ENCODE results near the gene COQ6. TPM values are rescaled to one million over a fixed set of nuclear protein-coding genes. Genes with fewer than 3 reads are reported as not detected.

The COQ6 gene
- total and polyA plus RNA-seq, 2 of the 8 experiments (the other 6 are each of a cell fraction or from before 2014, with no cell fraction given) = 9.5 to 15.5 TPM

GRCh38 chr14:73997944-73998447 is 47.9 kb downstream of the COQ6 start:
- no peak overlapping the region for H3K23ac ChIP-seq (ENCODE audit: insufficient read length)
- no peaks in the 10 kb centered on the region for H4K20me1 ChIP-seq (replicated peaks in 1 of 2; ENCODE audit: control insufficient read depth in 1 of 2, insufficient read depth in 2 of 2, low read length in 2 of 2)
- no peaks in the 10 kb centered on the region for H3K23me2 ChIP-seq (ENCODE audit: low read depth, low read length)
- no peak overlapping the region for H3K9ac ChIP-seq (replicated peaks in 1 of 4; ENCODE audit: extremely low read depth in 1 of 4, low read depth in 3 of 4, low read length in 3 of 4)
- no peaks in the 10 kb centered on the region for H3K79me1 ChIP-seq (ENCODE audit: low read depth, low read length)
- H3K36me3 ChIP-seq (ENCODE audit: control insufficient read depth in 2 of 4, insufficient read depth in 4 of 4, low read length in 3 of 4) = no peaks in the 10 kb centered on the region
- no peak overlapping the region for H2BK5ac ChIP-seq (ENCODE audit: low read depth, low read length)
- no peak overlapping the region for H3K4me2 ChIP-seq (ENCODE audit: insufficient read depth in 1 of 2, low read depth in 2 of 2, low read length in 2 of 2)
- ChIA-PET CTCF (ENCODE audit: partially characterized antibody) (no interaction called here), POLR2A (ENCODE audit: partially characterized antibody) (no interaction called here)
- no peak overlapping the region for H2BK20ac ChIP-seq (ENCODE audit: low read length)
- no peak overlapping the region for H4K91ac ChIP-seq (replicated peaks; ENCODE audit: insufficient read length, low read length)
- no peak overlapping the region for H3K56ac ChIP-seq (replicated peaks; ENCODE audit: insufficient read length, low read depth, low read length)
- FAIRE-seq (no peak), DNase-seq (ENCODE audit: low read depth in 1 of 2, low spot score in 2 of 2) (no peak)
- H3K18ac ChIP-seq (ENCODE audit: extremely low read depth, low read length) = no peak overlapping the region
- H3K4me3 ChIP-seq (ENCODE audit: extremely low read depth in 1 of 4, insufficient read depth in 2 of 4, low read depth in 3 of 4, low read length in 4 of 4) = no peak overlapping the region
- H3K14ac ChIP-seq (ENCODE audit: insufficient read length) = no peak overlapping the region
- no peak overlapping the region for H2BK12ac ChIP-seq (ENCODE audit: low read depth, low read length)
- H3K27me3 ChIP-seq (replicated peaks in 1 of 4; ENCODE audit: control insufficient read depth in 3 of 4, extremely low read depth in 1 of 4, insufficient read depth in 3 of 4, low read length in 3 of 4) = no peaks in the 10 kb centered on the region
- no peak overlapping the region for H2BK15ac ChIP-seq (ENCODE audit: low read length)
- H3K4me1 ChIP-seq (replicated peaks in 1 of 4; ENCODE audit: control insufficient read depth in 3 of 4, insufficient read depth in 4 of 4, low read length in 3 of 4) = no peaks in the 10 kb centered on the region
- WGBS, 2 experiments (ENCODE audit: extremely low coverage in 1 of 2, insufficient coverage in 1 of 2, insufficient read length in 1 of 2, insufficient replicate concordance in 2 of 2, low coverage in 1 of 2, low lambda C conversion rate in 2 of 2, missing lambda C conversion rate in 1 of 2) = 93% methylated on average over 7 of the region's 7 CpGs; no CpG with 5 or more reads in 1 of the 2 experiments
- H2AK5ac ChIP-seq (ENCODE audit: low read depth, low read length) = no peak overlapping the region
- no peaks in the 10 kb centered on the region for H3K9me3 ChIP-seq (ENCODE audit: insufficient read depth in 2 of 2, low read depth in 1 of 2, low read length in 1 of 2)
- no peak overlapping the region for H2BK120ac ChIP-seq (replicated peaks; ENCODE audit: low read depth, low read length)
- no peak overlapping the region for H4K8ac ChIP-seq (ENCODE audit: extremely low read depth, insufficient read depth, low read length)
- no peak overlapping the region for H2AFZ ChIP-seq (ENCODE audit: low read length)
- no peaks in the 10 kb centered on the region for H3K79me2 ChIP-seq (ENCODE audit: control insufficient read depth in 1 of 2, insufficient read depth in 2 of 2, low read length in 2 of 2)
- no peak overlapping the region for H4K5ac ChIP-seq (ENCODE audit: insufficient read length, low read depth, low read length)
- H3K27ac ChIP-seq (ENCODE audit: low read depth, low read length) = no peak overlapping the region
- H3K4ac ChIP-seq (replicated peaks; ENCODE audit: insufficient read length, low read depth, low read length) = no peak overlapping the region
- TF ChIP-seq JUN (IDR thresholded peaks at IDR 0.05; ENCODE audit: low read depth, low read length) (no peak), BACH1 (IDR thresholded peaks at IDR 0.05; ENCODE audit: low read length) (no peak), RNF2 (IDR thresholded peaks at IDR 0.05; ENCODE audit: borderline replicate concordance, low read depth, low read length, missing control alignments, poor library complexity, severe bottlenecking) (no peak), GTF2F1 (IDR thresholded peaks at IDR 0.05; ENCODE audit: borderline replicate concordance, low read depth, low read length) (no peak), SP4 (IDR thresholded peaks at IDR 0.05; ENCODE audit: low read length) (no peak), SUZ12 (IDR thresholded peaks at IDR 0.05; ENCODE audit: low read length) (no peak), RXRA (IDR thresholded peaks at IDR 0.05; ENCODE audit: insufficient read depth, low read depth, low read length) (no peak), CREB1 (IDR thresholded peaks at IDR 0.05) (no peak), TBP (IDR thresholded peaks at IDR 0.05; ENCODE audit: low read depth, low read length) (no peak), YY1 (IDR thresholded peaks at IDR 0.05; ENCODE audit: low read depth, low read length) (no peak), SRF (IDR thresholded peaks at IDR 0.05; ENCODE audit: low read depth, low read length) (no peak), TCF12 (IDR thresholded peaks at IDR 0.05; ENCODE audit: low read depth, low read length) (no peak), GABPA (IDR thresholded peaks at IDR 0.05; ENCODE audit: borderline replicate concordance, insufficient read depth, low read length) (no peak), BRCA1 (IDR thresholded peaks at IDR 0.05; ENCODE audit: low read depth, low read length) (no peak), CEBPB (IDR thresholded peaks at IDR 0.05; ENCODE audit: low read depth, low read length) (no peak), RAD21 (IDR thresholded peaks at IDR 0.05 in 1 of 2, conservative IDR thresholded peaks at IDR 0.05 in 1 of 2; ENCODE audit: low read depth in 2 of 2, low read length in 2 of 2) (no peak)
